ENCODE measurements around the gene SLC5A9.
A peak's percentile ranks its signal among the peaks of the same experiment; 100 is the strongest.
"Not testable (repeated sequence)": the region's sequence is repeated elsewhere in the genome, so short reads cannot be mapped to it uniquely, and the experiment has no call there.

The SLC5A9 gene

GRCh38 chr1:48250572-48250971, 28.1 kb downstream of the SLC5A9 start:
- H3K27ac ChIP-seq, result peak overlapping the region; percentile 62
- TF ChIP-seq ZFX (IDR thresholded peaks at IDR 0.05; ENCODE audit: borderline replicate concordance) (no peak), CTCF (IDR thresholded peaks at IDR 0.05) (no peak)

GRCh38 chr1:48251323-48251722, 28.8 kb downstream of the SLC5A9 start:
- TF ChIP-seq CTCF (IDR thresholded peaks at IDR 0.05), result no peak
- TF ChIP-seq ZFX (IDR thresholded peaks at IDR 0.05; ENCODE audit: borderline replicate concordance), result no peak
- peak overlapping the region; percentile 62 for H3K27ac ChIP-seq

GRCh38 chr1:48251821-48252220, 29.3 kb downstream of the SLC5A9 start:
- peak overlapping the region; percentile 62 for H3K27ac ChIP-seq
- no peak for TF ChIP-seq ZFX (IDR thresholded peaks at IDR 0.05; ENCODE audit: borderline replicate concordance)

GRCh38 chr1:48254254-48254653, 31.7 kb downstream of the SLC5A9 start:
- TF ChIP-seq CTCF (IDR thresholded peaks at IDR 0.05) (no peak), ZFX (IDR thresholded peaks at IDR 0.05; ENCODE audit: borderline replicate concordance) (no peak)
- H3K27ac ChIP-seq, result no peak overlapping the region

GRCh38 chr1:48258106-48258505, 35.6 kb downstream of the SLC5A9 start:
- no peak overlapping the region for H3K27ac ChIP-seq
- TF ChIP-seq ZFX (IDR thresholded peaks at IDR 0.05; ENCODE audit: borderline replicate concordance) (no peak), CTCF (IDR thresholded peaks at IDR 0.05) (no peak)

GRCh38 chr1:48261881-48262400, 39.4 kb downstream of the SLC5A9 start:
- H3K27ac ChIP-seq, result no peak overlapping the region
- TF ChIP-seq ZFX (IDR thresholded peaks at IDR 0.05; ENCODE audit: borderline replicate concordance) (no peak), CTCF (IDR thresholded peaks at IDR 0.05) (no peak)

- TF ChIP-seq CTCF (IDR thresholded peaks at IDR 0.05), result no peak
- TF ChIP-seq ZFX (IDR thresholded peaks at IDR 0.05; ENCODE audit: borderline replicate concordance), result no peak
These were observed 40.5 kb downstream of the SLC5A9 start for GRCh38 chr1:48263041-48263440.

GRCh38 chr1:48266576-48266975, 44.1 kb downstream of the SLC5A9 start:
- TF ChIP-seq ZFX (IDR thresholded peaks at IDR 0.05; ENCODE audit: borderline replicate concordance), result no peak
- TF ChIP-seq CTCF (IDR thresholded peaks at IDR 0.05), result no peak
- H3K27ac ChIP-seq, result no peak overlapping the region

More at GRCh38 chr1:48263041-48263440, 40.5 kb downstream of the SLC5A9 start:
- no peak overlapping the region for H3K27ac ChIP-seq

- not testable (repeated sequence) for H3K27ac ChIP-seq
These were observed 54.9 kb downstream of the SLC5A9 start for GRCh38 chr1:48277437-48277836.

GRCh38 chr1:48282329-48282728, 59.8 kb downstream of the SLC5A9 start:
- H3K27ac ChIP-seq, result not testable (repeated sequence)

All from 22Rv1 (cell line).